Dedifferentiated amniotic fluid mesenchymal stem cell (primary cell): Measurements from ENCODE around the gene VARS2.
"Not testable (repeated sequence)": the region's sequence is repeated elsewhere in the genome, so short reads cannot be mapped to it uniquely, and the experiment has no call there.

ENCODE experiments used
- DNase-seq: peaks from one replicate; pipeline ENCODE4 v3.0.0-alpha.2; 2016; ENCODE audit errors: extremely low spot score

VARS2 gene

GRCh38 chr6:30962716-30963115, 48.7 kb downstream of the VARS2 start:
- no peak for DNase-seq

- DNase-seq, result no peak
Measured at GRCh38 chr6:30963641-30964040, 49.6 kb downstream of the VARS2 start.

- no peak for DNase-seq
Measured at GRCh38 chr6:30964075-30964474, 50.0 kb downstream of the VARS2 start.

- DNase-seq, result no peak
Measured at GRCh38 chr6:30965140-30965601, 51.1 kb downstream of the VARS2 start.

GRCh38 chr6:30966154-30966553, 52.1 kb downstream of the VARS2 start:
- no peak for DNase-seq

GRCh38 chr6:30969171-30969570, 55.1 kb downstream of the VARS2 start:
- not testable (repeated sequence) for DNase-seq

GRCh38 chr6:30970946-30971345, 56.9 kb downstream of the VARS2 start:
- DNase-seq, result no peak

GRCh38 chr6:30972816-30973215, 58.8 kb downstream of the VARS2 start:
- no peak for DNase-seq

GRCh38 chr6:30974490-30975252, 60.6 kb downstream of the VARS2 start:
- DNase-seq, result no peak
